HepG2 (cell line): Measurements from ENCODE around the gene LAMC1. TPM values are rescaled to one million over a fixed set of nuclear protein-coding genes. Genes with fewer than 3 reads are reported as not detected.
A peak's percentile ranks its signal among the peaks of the same experiment; 100 is the strongest.

Source experiments
- ADNP ChIP-seq: sonication (generic); formaldehyde crosslinking; IDR thresholded peaks from 2 replicates; pipeline ENCODE4 v1.4.0; 2020; ENCODE audit warnings: missing genetic modification reagents
- ARNT ChIP-seq: fragments of 450-650 bp; IDR thresholded peaks from 2 replicates; pipeline ENCODE4 v1.6.1; 2017
- ASH2L ChIP-seq: fragments of 300-600, 200-600 bp; sonication (generic); IDR thresholded peaks from 2 replicates; pipeline ENCODE4 v1.7.0; 2017; ENCODE audit warnings: low read depth, mild to moderate bottlenecking, moderate library complexity, mixed read lengths, low read length; ENCODE audit not compliant: insufficient read length
- CBFB ChIP-seq: sonication (generic); formaldehyde crosslinking; IDR thresholded peaks from 2 replicates; pipeline ENCODE4 v1.4.0; 2020; ENCODE audit warnings: missing genetic modification reagents
- CCAR2 ChIP-seq: fragments of 200-400 bp; formaldehyde crosslinking; optimal IDR thresholded peaks from 2 replicates; pipeline ENCODE3; 2018; ENCODE audit warnings: low read depth, mild to moderate bottlenecking, low read length, moderate library complexity
- CEBPG ChIP-seq: IDR thresholded peaks from 2 replicates; pipeline ENCODE4 v1.6.1; 2016
- DDIT3 ChIP-seq: sonication (generic); formaldehyde crosslinking; IDR thresholded peaks from 2 replicates; pipeline ENCODE4 v1.4.0; 2020; ENCODE audit warnings: mild to moderate bottlenecking, missing genetic modification reagents
- DPF2 ChIP-seq: sonication (generic); formaldehyde crosslinking; IDR thresholded peaks from 2 replicates; pipeline ENCODE4 v1.4.0; 2020; ENCODE audit warnings: mild to moderate bottlenecking, low read depth, missing genetic modification reagents, borderline replicate concordance
- FOXP1 ChIP-seq, 2 experiments: fragments of 450-650 bp in 1 of 2; IDR thresholded peaks; 2 replicates each; pipeline ENCODE4 v1.6.1; 2017 to 2018; ENCODE audit warnings: antibody characterized with exemption in 1 of 2
- ISL2 ChIP-seq: sonication (generic); formaldehyde crosslinking; IDR thresholded peaks from 2 replicates; pipeline ENCODE4 v1.5.0; 2020; ENCODE audit warnings: missing genetic modification reagents
- MAF1 ChIP-seq: sonication (generic); formaldehyde crosslinking; IDR thresholded peaks from 2 replicates; pipeline ENCODE4 v1.5.0; 2020; ENCODE audit warnings: missing genetic modification reagents, borderline replicate concordance
- MIXL1 ChIP-seq: IDR thresholded peaks from 2 replicates; pipeline ENCODE4 v1.6.1; 2016
- MLX ChIP-seq: IDR thresholded peaks from 2 replicates; pipeline ENCODE4 v1.6.1; 2016
- THAP11 ChIP-seq: IDR thresholded peaks from 2 replicates; pipeline ENCODE4 v1.6.1; 2016; ENCODE audit warnings: missing biosample characterization, missing genetic modification reagents
- THYN1 ChIP-seq: sonication (generic); formaldehyde crosslinking; IDR thresholded peaks from 2 replicates; pipeline ENCODE4 v1.8.1; 2023; ENCODE audit warnings: low read depth, mild to moderate bottlenecking, moderate library complexity, missing genetic modification reagents, borderline replicate concordance
- ZEB1 ChIP-seq: IDR thresholded peaks from 2 replicates; pipeline ENCODE4 v1.6.1; 2012; ENCODE audit warnings: mild to moderate bottlenecking, low read depth, inconsistent platforms; ENCODE audit not compliant: insufficient replicate concordance
- ZFAT ChIP-seq: sonication (generic); formaldehyde crosslinking; conservative IDR thresholded peaks from 2 replicates; pipeline ENCODE4 v1.8.1; 2023; ENCODE audit warnings: missing genetic modification reagents, inconsistent platforms
- ZMAT3 ChIP-seq: sonication (generic); formaldehyde crosslinking; conservative IDR thresholded peaks from 2 replicates; pipeline ENCODE4 v1.7.0; 2021; ENCODE audit warnings: missing genetic modification reagents
- ZNF326 ChIP-seq: sonication (generic); formaldehyde crosslinking; IDR thresholded peaks from 2 replicates; pipeline ENCODE4 v1.4.0; 2020; ENCODE audit warnings: missing genetic modification reagents, borderline replicate concordance
- ZNF354B ChIP-seq: sonication (generic); formaldehyde crosslinking; IDR thresholded peaks from 2 replicates; pipeline ENCODE4 v1.8.0; 2022; ENCODE audit warnings: mild to moderate bottlenecking, missing genetic modification reagents
- ZNF557 ChIP-seq: sonication (generic); formaldehyde crosslinking; IDR thresholded peaks from 2 replicates; pipeline ENCODE4 v1.4.0; 2020; ENCODE audit warnings: missing genetic modification reagents
- ZNF7 ChIP-seq: IDR thresholded peaks from 2 replicates; pipeline ENCODE4 v1.6.1; 2016; ENCODE audit warnings: missing biosample characterization, missing genetic modification reagents
- ZNF746 ChIP-seq: sonication (generic); formaldehyde crosslinking; IDR thresholded peaks from 2 replicates; pipeline ENCODE4 v1.8.0; 2022; ENCODE audit warnings: mild to moderate bottlenecking, missing genetic modification reagents
- ZZZ3 ChIP-seq: sonication (generic); formaldehyde crosslinking; IDR thresholded peaks from 2 replicates; pipeline ENCODE4 v1.4.0; 2020; ENCODE audit warnings: missing genetic modification reagents, mild to moderate bottlenecking, borderline replicate concordance
- polyA plus RNA-seq, 8 experiments: library from polyadenylated mRNA; depleted of rRNA in 3 of 8; stranded (reverse) in 7 of 8; unstranded in 1 of 8; fragments of >200 nt; fragmentation: Illumina TruSeq in 4 of 8; extraction: Trizol in 4 of 8; gene quantifications; 2 replicates each; pipeline versions ENCODE4 v1.2.1 to v1.2.3, GENCODE V29; 2011 to 2016; ENCODE audit warnings: low read depth in 4 of 8, missing spikeins in 1 of 8, mixed read lengths in 1 of 8; ENCODE audit not compliant: insufficient read depth in 1 of 8
- total RNA-seq, 5 experiments: library from RNA; depleted of rRNA; stranded (reverse); fragments of >200 nt; fragmentation: Illumina TruSeq; extraction: Trizol; gene quantifications; 2 replicates each; pipeline ENCODE4 v1.2.3, GENCODE V29; 2016; ENCODE audit warnings: low read depth in 1 of 5
- TF ChIP-seq, protein P1 (sequence below): fragments of 450-650 bp; IDR thresholded peaks from 2 replicates; pipeline ENCODE4 v1.6.1; 2017; ENCODE audit warnings: mild to moderate bottlenecking
- TF ChIP-seq, protein P2 (sequence below): sonication (generic); formaldehyde crosslinking; conservative IDR thresholded peaks from 2 replicates; pipeline ENCODE4 v1.4.0; 2020; ENCODE audit warnings: missing genetic modification reagents

The LAMC1 gene
- total and polyA plus RNA-seq, 2 of the 13 experiments (the other 11 are each of a cell fraction or from before 2014, with no cell fraction given): 58.5 to 137 TPM

DNA sequence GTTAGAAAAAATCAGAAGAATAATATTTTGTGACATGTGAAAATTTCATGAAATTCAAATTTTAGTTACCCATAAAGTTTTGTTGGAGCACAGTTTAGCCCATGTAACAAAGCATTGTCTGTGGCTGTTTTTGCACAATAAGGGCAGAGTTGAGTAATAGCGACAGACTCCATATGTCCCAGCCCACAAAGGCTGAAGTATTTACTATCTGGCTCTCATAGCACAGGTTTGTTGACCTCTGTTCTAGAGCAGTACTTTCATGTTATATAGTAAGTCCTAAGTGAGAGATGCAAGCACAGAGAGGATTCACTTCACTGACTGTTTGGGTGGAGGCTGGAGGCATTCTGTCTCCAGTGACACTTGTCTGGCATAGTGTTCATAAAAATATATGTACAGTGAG is 6.8 kb downstream of the LAMC1 start (continued):
- TF ChIP-seq, protein P1, sequence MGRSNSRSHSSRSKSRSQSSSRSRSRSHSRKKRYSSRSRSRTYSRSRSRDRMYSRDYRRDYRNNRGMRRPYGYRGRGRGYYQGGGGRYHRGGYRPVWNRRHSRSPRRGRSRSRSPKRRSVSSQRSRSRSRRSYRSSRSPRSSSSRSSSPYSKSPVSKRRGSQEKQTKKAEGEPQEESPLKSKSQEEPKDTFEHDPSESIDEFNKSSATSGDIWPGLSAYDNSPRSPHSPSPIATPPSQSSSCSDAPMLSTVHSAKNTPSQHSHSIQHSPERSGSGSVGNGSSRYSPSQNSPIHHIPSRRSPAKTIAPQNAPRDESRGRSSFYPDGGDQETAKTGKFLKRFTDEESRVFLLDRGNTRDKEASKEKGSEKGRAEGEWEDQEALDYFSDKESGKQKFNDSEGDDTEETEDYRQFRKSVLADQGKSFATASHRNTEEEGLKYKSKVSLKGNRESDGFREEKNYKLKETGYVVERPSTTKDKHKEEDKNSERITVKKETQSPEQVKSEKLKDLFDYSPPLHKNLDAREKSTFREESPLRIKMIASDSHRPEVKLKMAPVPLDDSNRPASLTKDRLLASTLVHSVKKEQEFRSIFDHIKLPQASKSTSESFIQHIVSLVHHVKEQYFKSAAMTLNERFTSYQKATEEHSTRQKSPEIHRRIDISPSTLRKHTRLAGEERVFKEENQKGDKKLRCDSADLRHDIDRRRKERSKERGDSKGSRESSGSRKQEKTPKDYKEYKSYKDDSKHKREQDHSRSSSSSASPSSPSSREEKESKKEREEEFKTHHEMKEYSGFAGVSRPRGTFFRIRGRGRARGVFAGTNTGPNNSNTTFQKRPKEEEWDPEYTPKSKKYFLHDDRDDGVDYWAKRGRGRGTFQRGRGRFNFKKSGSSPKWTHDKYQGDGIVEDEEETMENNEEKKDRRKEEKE: no peak
- TF ChIP-seq DDIT3 (CRISPR knock-in tag): no peak
- TF ChIP-seq FOXP1 (IDR thresholded peaks at IDR 0.05): peak; percentile 82
- TF ChIP-seq FOXP1 (CRISPR knock-in tag; IDR thresholded peaks at IDR 0.05): peak; percentile 90
- TF ChIP-seq ZNF746 (CRISPR knock-in tag): no peak
- TF ChIP-seq CEBPG (CRISPR knock-in tag): peak; percentile 98
- TF ChIP-seq ZNF7 (CRISPR knock-in tag): 0 out of 2 replicates have a peak, but pooled peaks have one; percentile 33
- TF ChIP-seq DPF2 (CRISPR knock-in tag): peak; percentile 77
- peak; percentile 58 for TF ChIP-seq ZEB1
- TF ChIP-seq ZFAT (CRISPR knock-in tag): no peak
- TF ChIP-seq ADNP (CRISPR knock-in tag): no peak
- 0 out of 2 replicates have a peak, but pooled peaks have one; percentile 10 for TF ChIP-seq MIXL1 (CRISPR knock-in tag)
- TF ChIP-seq THYN1 (CRISPR knock-in tag): no peak
- TF ChIP-seq, protein P2, sequence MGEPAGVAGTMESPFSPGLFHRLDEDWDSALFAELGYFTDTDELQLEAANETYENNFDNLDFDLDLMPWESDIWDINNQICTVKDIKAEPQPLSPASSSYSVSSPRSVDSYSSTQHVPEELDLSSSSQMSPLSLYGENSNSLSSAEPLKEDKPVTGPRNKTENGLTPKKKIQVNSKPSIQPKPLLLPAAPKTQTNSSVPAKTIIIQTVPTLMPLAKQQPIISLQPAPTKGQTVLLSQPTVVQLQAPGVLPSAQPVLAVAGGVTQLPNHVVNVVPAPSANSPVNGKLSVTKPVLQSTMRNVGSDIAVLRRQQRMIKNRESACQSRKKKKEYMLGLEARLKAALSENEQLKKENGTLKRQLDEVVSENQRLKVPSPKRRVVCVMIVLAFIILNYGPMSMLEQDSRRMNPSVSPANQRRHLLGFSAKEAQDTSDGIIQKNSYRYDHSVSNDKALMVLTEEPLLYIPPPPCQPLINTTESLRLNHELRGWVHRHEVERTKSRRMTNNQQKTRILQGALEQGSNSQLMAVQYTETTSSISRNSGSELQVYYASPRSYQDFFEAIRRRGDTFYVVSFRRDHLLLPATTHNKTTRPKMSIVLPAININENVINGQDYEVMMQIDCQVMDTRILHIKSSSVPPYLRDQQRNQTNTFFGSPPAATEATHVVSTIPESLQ (CRISPR knock-in tag): no peak
- TF ChIP-seq MAF1 (CRISPR knock-in tag): no peak
- no peak for TF ChIP-seq CCAR2
- TF ChIP-seq MLX (CRISPR knock-in tag): peak; percentile 26; the same call in 1 of the 2 replicates
- TF ChIP-seq ASH2L: peak; percentile 81
- no peak; the same call in 1 of the 2 replicates for TF ChIP-seq ZZZ3 (CRISPR knock-in tag)
- no peak; the same call in 1 of the 2 replicates for TF ChIP-seq ZMAT3 (CRISPR knock-in tag)
- peak; percentile 74 for TF ChIP-seq THAP11
- TF ChIP-seq CBFB (CRISPR knock-in tag): peak; percentile 81; the same call in 1 of the 2 replicates
- no peak for TF ChIP-seq ZNF354B
- TF ChIP-seq ARNT: no peak
- TF ChIP-seq ZNF557 (CRISPR knock-in tag): no peak
- peak; percentile 92 for TF ChIP-seq ISL2 (CRISPR knock-in tag)
- TF ChIP-seq ZNF326 (CRISPR knock-in tag): no peak
